H9 (cell line): Measurements from ENCODE around the gene RETREG3. TPM values are rescaled to one million over a fixed set of nuclear protein-coding genes. Genes with fewer than 3 reads are reported as not detected.

Experiments used
- DNase-seq: peaks from one replicate; pipeline ENCODE4 v3.0.0-alpha.2; 2017
- H2AFZ ChIP-seq: one replicate; pipeline ENCODE4 v1.6.1; 2013; ENCODE audit warnings: mild to moderate bottlenecking, low read length, control low read depth, moderate library complexity
- H2AK5ac ChIP-seq: 2 replicates; pipeline ENCODE4 v1.6.1; 2013; ENCODE audit warnings: low read length, control low read depth, mixed read lengths; ENCODE audit not compliant: insufficient read length
- H2BK120ac ChIP-seq: one replicate; pipeline ENCODE4 v1.6.1; 2013; ENCODE audit warnings: low read depth, mild to moderate bottlenecking, low read length, control low read depth, inconsistent platforms; ENCODE audit not compliant: poor library complexity, severe bottlenecking
- H2BK12ac ChIP-seq: 2 replicates; pipeline ENCODE4 v1.6.1; 2013; ENCODE audit warnings: low read length, control low read depth, mixed read lengths, low read depth; ENCODE audit not compliant: insufficient read length
- H2BK15ac ChIP-seq: 2 replicates; pipeline ENCODE4 v1.6.1; 2013; ENCODE audit warnings: low read depth, low read length, control low read depth
- H2BK20ac ChIP-seq: one replicate; pipeline ENCODE4 v1.6.1; 2013; ENCODE audit warnings: low read depth, mild to moderate bottlenecking, low read length, control low read depth, inconsistent platforms; ENCODE audit not compliant: poor library complexity, severe bottlenecking
- H2BK5ac ChIP-seq: 2 replicates; pipeline ENCODE4 v1.6.1; 2013; ENCODE audit warnings: low read length, control low read depth, mixed read lengths; ENCODE audit not compliant: insufficient read length
- H3K14ac ChIP-seq: 2 replicates; pipeline ENCODE4 v1.6.1; 2013; ENCODE audit warnings: low read length, control low read depth; ENCODE audit not compliant: insufficient read depth
- H3K18ac ChIP-seq: 2 replicates; pipeline ENCODE4 v1.6.1; 2013; ENCODE audit warnings: low read depth, mild to moderate bottlenecking, mixed read lengths, low read length, control low read depth; ENCODE audit not compliant: insufficient read length
- H3K23ac ChIP-seq: 2 replicates; pipeline ENCODE4 v1.6.1; 2013; ENCODE audit warnings: low read length, control low read depth, mixed read lengths, low read depth; ENCODE audit not compliant: insufficient read length
- H3K23me2 ChIP-seq: 2 replicates; pipeline ENCODE4 v1.6.1; 2013; ENCODE audit warnings: low read depth, mild to moderate bottlenecking, mixed read lengths, low read length, control low read depth; ENCODE audit not compliant: insufficient read length, poor library complexity, severe bottlenecking
- H3K27ac ChIP-seq: 2 replicates; pipeline ENCODE4 v1.5.1; 2013; ENCODE audit warnings: low read length, control low read depth, mixed read lengths, low read depth; ENCODE audit not compliant: insufficient read length
- H3K27me3 ChIP-seq: 2 replicates; pipeline ENCODE4 v1.6.1; 2013; ENCODE audit warnings: low read length, control low read depth, inconsistent platforms; ENCODE audit not compliant: insufficient read depth
- H3K4ac ChIP-seq: 2 replicates; pipeline ENCODE4 v1.6.1; 2013; ENCODE audit warnings: low read depth, mild to moderate bottlenecking, control low read depth, inconsistent platforms, low read length, moderate library complexity
- H3K4me1 ChIP-seq: 2 replicates; pipeline ENCODE4 v1.6.1; 2013; ENCODE audit warnings: low read length, control low read depth, inconsistent platforms; ENCODE audit not compliant: insufficient read depth
- H3K4me2 ChIP-seq: 2 replicates; pipeline ENCODE4 v1.6.1; 2013; ENCODE audit warnings: low read length, control low read depth, mixed read lengths; ENCODE audit not compliant: insufficient read length, insufficient read depth
- H3K56ac ChIP-seq: 2 replicates; pipeline ENCODE4 v1.6.1; 2013; ENCODE audit warnings: low read depth, mild to moderate bottlenecking, mixed read lengths, low read length, control low read depth; ENCODE audit not compliant: insufficient read length
- H3K79me1 ChIP-seq: 2 replicates; pipeline ENCODE4 v1.6.1; 2013; ENCODE audit warnings: low read depth, mild to moderate bottlenecking, moderate library complexity, low read length, control low read depth, inconsistent platforms; ENCODE audit not compliant: insufficient read depth, poor library complexity, severe bottlenecking
- H3K79me2 ChIP-seq: 2 replicates; pipeline ENCODE4 v1.6.1; 2013; ENCODE audit warnings: low read length, control low read depth, inconsistent platforms; ENCODE audit not compliant: insufficient read depth
- H3K9ac ChIP-seq: 2 replicates; pipeline ENCODE4 v1.6.1; 2013; ENCODE audit warnings: low read length, control low read depth, mixed read lengths; ENCODE audit not compliant: insufficient read length; ENCODE audit errors: extremely low read depth
- H3K9me3 ChIP-seq: one replicate; pipeline ENCODE4 v1.6.1; 2013; ENCODE audit warnings: low read depth, low read length, inconsistent platforms; ENCODE audit not compliant: control insufficient read depth
- H3T11ph ChIP-seq: one replicate; pipeline ENCODE4 v1.6.1; 2013; ENCODE audit warnings: mild to moderate bottlenecking, low read length, control low read depth, inconsistent platforms
- H4K20me1 ChIP-seq: one replicate; pipeline ENCODE4 v1.6.1; 2013; ENCODE audit not compliant: control insufficient read depth, insufficient read length, insufficient read depth
- H4K5ac ChIP-seq: 2 replicates; pipeline ENCODE4 v1.6.1; 2013; ENCODE audit warnings: low read depth, mild to moderate bottlenecking, mixed read lengths, low read length, control low read depth; ENCODE audit not compliant: insufficient read length
- H4K8ac ChIP-seq: replicated peaks from 2 replicates; pipeline ENCODE4 v1.6.1; 2013; ENCODE audit warnings: low read length, control low read depth, mixed read lengths, low read depth; ENCODE audit not compliant: insufficient read length
- H4K91ac ChIP-seq: 2 replicates; pipeline ENCODE4 v1.6.1; 2013; ENCODE audit warnings: low read depth, mild to moderate bottlenecking, moderate library complexity, mixed read lengths, low read length, control low read depth; ENCODE audit not compliant: insufficient read length
- H3K27ac Mint-ChIP-seq, 3 experiments: 2 replicates in 2 of 3; 3 replicates in 1 of 3; pipeline ENCODE4 v1.8.0; 2020 to 2021; ENCODE audit warnings: mixed read lengths in 3 of 3, mild to moderate bottlenecking in 1 of 3, moderate library complexity in 1 of 3
- H3K27me3 Mint-ChIP-seq: 2 replicates; pipeline ENCODE4 v1.8.0; 2021; ENCODE audit warnings: low read depth, mild to moderate bottlenecking, moderate library complexity, mixed read lengths
- H3K36me3 Mint-ChIP-seq, 3 experiments: 2 replicates in 2 of 3; 3 replicates in 1 of 3; pipeline ENCODE4 v1.8.0; 2020 to 2021; ENCODE audit warnings: low read depth in 3 of 3, mixed read lengths in 3 of 3; ENCODE audit not compliant: insufficient read depth in 1 of 3
- H3K4me1 Mint-ChIP-seq, 2 experiments: 2 replicates each; pipeline ENCODE4 v1.8.0; 2020; ENCODE audit warnings: mixed read lengths in 2 of 2
- H3K4me3 Mint-ChIP-seq, 2 experiments: 2 replicates in 1 of 2; 3 replicates in 1 of 2; pipeline ENCODE4 v1.8.0; 2020 to 2021; ENCODE audit warnings: mild to moderate bottlenecking in 2 of 2, mixed read lengths in 2 of 2, moderate library complexity in 1 of 2
- H3K9me3 Mint-ChIP-seq, 2 experiments: 2 replicates in 1 of 2; 3 replicates in 1 of 2; pipeline ENCODE4 v1.8.0; 2020; ENCODE audit warnings: mild to moderate bottlenecking in 2 of 2, mixed read lengths in 2 of 2, moderate library complexity in 1 of 2
- WGBS: extraction: QIAGEN DNeasy Blood & Tissue Kit; methylation state at CpG from one replicate; pipeline ENCODE4 v1.1.7; 2013; ENCODE audit warnings: missing lambda C conversion rate, low lambda C conversion rate, mixed read lengths; ENCODE audit not compliant: insufficient read length; ENCODE audit errors: extremely low coverage; 5-methylcytosine and 5-hydroxymethylcytosine counted together
- total RNA-seq: library from RNA; stranded (reverse); gene quantifications from 2 replicates; pipeline ENCODE4 v1.2.1, GENCODE V29; 2021
- TF ChIP-seq, protein P1 (sequence below): fragments of 200-600 bp; sonication (generic); conservative IDR thresholded peaks from 3 replicates; pipeline ENCODE4 v1.8.0; 2021; ENCODE audit warnings: antibody characterized with exemption, mild to moderate bottlenecking

The RETREG3 gene
- total RNA-seq, 1 experiment from 2014 or later: 47.3 TPM

GRCh38 chr17:42553866-42554249, 55.3 kb downstream of the RETREG3 start:
- Mint-ChIP-seq H3K36me3 (no peaks in the 10 kb centered on the region), H3K27ac (no peak overlapping the region), H3K4me3 (peak overlapping the region; percentile 85 to 92), H3K27me3 (peaks cover 6% of the 10 kb centered on the region; the same call in 1 of the 2 replicates), H3K9me3 (no peaks in the 10 kb centered on the region), H3K4me1 (peaks cover 13 to 31% of the 10 kb centered on the region in 2 experiments)
- no peak overlapping the region for H2BK20ac ChIP-seq
- no peak overlapping the region for H2BK5ac ChIP-seq
- H4K8ac ChIP-seq: no peak overlapping the region
- no peak overlapping the region for H2AK5ac ChIP-seq
- H4K5ac ChIP-seq: no peak overlapping the region
- H3T11ph ChIP-seq: no peak overlapping the region
- H2AFZ ChIP-seq: no peak overlapping the region
- no peak overlapping the region for H3K18ac ChIP-seq
- H3K27me3 ChIP-seq: no peaks in the 10 kb centered on the region
- no peak overlapping the region for H3K27ac ChIP-seq
- H3K23ac ChIP-seq: no peak overlapping the region
- no peaks in the 10 kb centered on the region for H3K4me1 ChIP-seq
- no peak overlapping the region; the same call in 1 of the 2 replicates for H3K14ac ChIP-seq
- WGBS: no CpG with 5 or more reads among the region's 16 CpGs
- no peak overlapping the region for H2BK120ac ChIP-seq
- no peak overlapping the region for H2BK15ac ChIP-seq
- TF ChIP-seq, protein P1, sequence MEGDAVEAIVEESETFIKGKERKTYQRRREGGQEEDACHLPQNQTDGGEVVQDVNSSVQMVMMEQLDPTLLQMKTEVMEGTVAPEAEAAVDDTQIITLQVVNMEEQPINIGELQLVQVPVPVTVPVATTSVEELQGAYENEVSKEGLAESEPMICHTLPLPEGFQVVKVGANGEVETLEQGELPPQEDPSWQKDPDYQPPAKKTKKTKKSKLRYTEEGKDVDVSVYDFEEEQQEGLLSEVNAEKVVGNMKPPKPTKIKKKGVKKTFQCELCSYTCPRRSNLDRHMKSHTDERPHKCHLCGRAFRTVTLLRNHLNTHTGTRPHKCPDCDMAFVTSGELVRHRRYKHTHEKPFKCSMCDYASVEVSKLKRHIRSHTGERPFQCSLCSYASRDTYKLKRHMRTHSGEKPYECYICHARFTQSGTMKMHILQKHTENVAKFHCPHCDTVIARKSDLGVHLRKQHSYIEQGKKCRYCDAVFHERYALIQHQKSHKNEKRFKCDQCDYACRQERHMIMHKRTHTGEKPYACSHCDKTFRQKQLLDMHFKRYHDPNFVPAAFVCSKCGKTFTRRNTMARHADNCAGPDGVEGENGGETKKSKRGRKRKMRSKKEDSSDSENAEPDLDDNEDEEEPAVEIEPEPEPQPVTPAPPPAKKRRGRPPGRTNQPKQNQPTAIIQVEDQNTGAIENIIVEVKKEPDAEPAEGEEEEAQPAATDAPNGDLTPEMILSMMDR: no peak
- no peak overlapping the region for H3K4ac ChIP-seq
- no peaks in the 10 kb centered on the region for H4K20me1 ChIP-seq
- H3K9me3 ChIP-seq: no peaks in the 10 kb centered on the region
- no peak overlapping the region for H4K91ac ChIP-seq
- peaks cover 10% of the 10 kb centered on the region for H3K23me2 ChIP-seq
- H3K9ac ChIP-seq: no peak overlapping the region
- no peak for DNase-seq
- H2BK12ac ChIP-seq: no peak overlapping the region
- no peak overlapping the region for H3K56ac ChIP-seq
- H3K79me1 ChIP-seq: no peaks in the 10 kb centered on the region
- H3K4me2 ChIP-seq: peak overlapping the region; percentile 43
- no peaks in the 10 kb centered on the region for H3K79me2 ChIP-seq
